Upper lobe of left lung (tissue), 6 donors: ENCODE measurements around the gene TJP3. TPM values are rescaled to one million over a fixed set of nuclear protein-coding genes. Genes with fewer than 3 reads are reported as not detected.

Experiments used
- ATAC-seq, 2 donors: fragments of 200-7000 bp; cut with Tn5 transposase; one replicate each; pipeline ENCODE4 v1.9.1; 2022; ENCODE audit warnings: mild to moderate bottlenecking in 2 of 2, moderate library complexity in 2 of 2; ENCODE audit not compliant: low FRiP score in 2 of 2
- DNase-seq, 2 donors: peaks; one replicate each; pipeline ENCODE4 v3.0.0-alpha.2; 2019 to 2020
- H3K27ac ChIP-seq, 4 donors: fragments of 200-600 bp; sonication (generic); one replicate each; pipeline ENCODE4 v1.5.1; 2016 to 2019
- H3K27me3 ChIP-seq, 4 donors: fragments of 200-600 bp; sonication (generic); one replicate each; pipeline ENCODE4 v1.5.1; 2017 to 2019
- H3K36me3 ChIP-seq, 4 donors: fragments of 200-600 bp; sonication (generic); one replicate each; pipeline ENCODE4 v1.5.1; 2016 to 2019
- H3K4me1 ChIP-seq, 4 donors: fragments of 200-600 bp; sonication (generic); one replicate each; pipeline ENCODE4 v1.5.1; 2018 to 2019
- H3K4me3 ChIP-seq, 4 donors: fragments of 200-600 bp; sonication (generic); one replicate each; pipeline ENCODE4 v1.5.1; 2017 to 2019; ENCODE audit warnings: mild to moderate bottlenecking in 2 of 4, moderate library complexity in 1 of 4
- H3K9me3 ChIP-seq, 4 donors: fragments of 200-600 bp; sonication (generic); one replicate each; pipeline ENCODE4 v1.5.1; 2018 to 2019
- EP300 ChIP-seq, 4 donors: sonication (generic); formaldehyde crosslinking; IDR thresholded peaks; one replicate each; pipeline ENCODE4 v1.5.1; 2017; ENCODE audit warnings: antibody characterized with exemption in 4 of 4, control low read depth in 2 of 4
- POLR2A ChIP-seq, 4 donors: fragments of 450-650 bp; IDR thresholded peaks; one replicate each; pipeline ENCODE4 v1.5.1; 2016 to 2017; ENCODE audit warnings: antibody characterized with exemption in 4 of 4, mild to moderate bottlenecking in 2 of 4
- POLR2AphosphoS5 ChIP-seq, 2 donors: sonication (generic); formaldehyde crosslinking; IDR thresholded peaks; one replicate each; pipeline ENCODE4 v1.5.1; 2017; ENCODE audit warnings: antibody characterized with exemption in 2 of 2
- WGBS, 2 donors: methylation state at CpG; one replicate each; pipeline ENCODE4 v1.1.5; 2017 to 2018; 5-methylcytosine and 5-hydroxymethylcytosine counted together
- total RNA-seq, 6 donors: library from RNA; depleted of rRNA in 4 of 6; stranded (reverse); fragments of >200 nt in 4 of 6; gene quantifications; one replicate each; pipeline versions ENCODE4 v1.1.0 to v1.2.1, GENCODE V29; 2016 to 2021
- TF ChIP-seq, protein P1 (sequence below), 6 experiments: fragments of 450-650 bp in 4 of 6; fragments of 200-600 bp in 2 of 6; sonication (generic) in 2 of 6; IDR thresholded peaks; one replicate each; pipeline ENCODE4 v1.5.1; 2016 to 2019; ENCODE audit warnings: antibody characterized with exemption in 6 of 6
- donor health status: DM: no; HTN: no; CAD: no; lungs with moderate emphysema.
- donor health status: DM: no; HTN: yes; CAD: no; lungs with severe emphysema.

The TJP3 gene
- total RNA-seq, 6 donors from 2014 or later: 27.2 to 94.3 (median 55.5) TPM

DNA sequence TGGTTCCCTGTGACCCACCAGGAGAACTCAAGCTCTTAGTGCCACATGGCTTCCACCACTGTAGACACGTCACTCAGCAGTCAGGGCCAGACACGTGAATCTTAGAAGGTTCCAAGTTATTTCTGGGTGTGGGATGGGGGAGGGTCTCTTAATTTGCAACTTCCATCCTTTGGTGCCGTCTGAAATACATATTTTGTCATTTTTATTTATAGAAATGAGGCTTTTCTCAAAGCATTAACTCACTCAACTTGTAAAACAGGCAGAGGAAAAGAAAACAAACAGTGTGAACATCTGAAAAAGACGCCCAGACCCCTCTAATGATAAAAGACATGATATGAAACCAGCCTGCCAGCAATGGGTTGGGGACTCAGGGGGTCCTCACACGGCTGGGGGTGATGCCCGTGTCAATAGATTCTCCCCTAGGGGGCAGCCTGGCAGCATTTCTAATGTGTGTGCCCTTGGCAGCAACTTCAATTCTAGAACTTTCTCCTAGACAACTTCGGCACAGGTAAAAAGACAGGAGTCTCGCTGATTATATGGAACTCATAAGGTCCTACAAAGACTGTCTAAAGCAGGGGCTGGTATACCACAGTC is 23.3 kb upstream of the TJP3 start:
- ATAC-seq: no peak
- H3K4me1 ChIP-seq: peaks cover 11 to 31% (median 14%) of the 10 kb centered on the region in 4 donors
- H3K4me3 ChIP-seq: no peak overlapping the region
- no peak for DNase-seq
- H3K27ac ChIP-seq: no peak overlapping the region
- 86 to 88% methylated on average over 7 to 8 of the region's 8 CpGs for WGBS, 2 donors
- peaks cover 0 to 16% (median 12%) of the 10 kb centered on the region in 4 donors for H3K36me3 ChIP-seq
- TF ChIP-seq, protein P1, sequence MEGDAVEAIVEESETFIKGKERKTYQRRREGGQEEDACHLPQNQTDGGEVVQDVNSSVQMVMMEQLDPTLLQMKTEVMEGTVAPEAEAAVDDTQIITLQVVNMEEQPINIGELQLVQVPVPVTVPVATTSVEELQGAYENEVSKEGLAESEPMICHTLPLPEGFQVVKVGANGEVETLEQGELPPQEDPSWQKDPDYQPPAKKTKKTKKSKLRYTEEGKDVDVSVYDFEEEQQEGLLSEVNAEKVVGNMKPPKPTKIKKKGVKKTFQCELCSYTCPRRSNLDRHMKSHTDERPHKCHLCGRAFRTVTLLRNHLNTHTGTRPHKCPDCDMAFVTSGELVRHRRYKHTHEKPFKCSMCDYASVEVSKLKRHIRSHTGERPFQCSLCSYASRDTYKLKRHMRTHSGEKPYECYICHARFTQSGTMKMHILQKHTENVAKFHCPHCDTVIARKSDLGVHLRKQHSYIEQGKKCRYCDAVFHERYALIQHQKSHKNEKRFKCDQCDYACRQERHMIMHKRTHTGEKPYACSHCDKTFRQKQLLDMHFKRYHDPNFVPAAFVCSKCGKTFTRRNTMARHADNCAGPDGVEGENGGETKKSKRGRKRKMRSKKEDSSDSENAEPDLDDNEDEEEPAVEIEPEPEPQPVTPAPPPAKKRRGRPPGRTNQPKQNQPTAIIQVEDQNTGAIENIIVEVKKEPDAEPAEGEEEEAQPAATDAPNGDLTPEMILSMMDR (IDR thresholded peaks at IDR 0.05): no peak
- TF ChIP-seq EP300 (IDR thresholded peaks at IDR 0.05) (no peak), POLR2AphosphoS5 (IDR thresholded peaks at IDR 0.05) (no peak), POLR2A (IDR thresholded peaks at IDR 0.05) (no peak)
- H3K27me3 ChIP-seq: no peaks in the 10 kb centered on the region
- peaks cover 0 to 9% (median 4%) of the 10 kb centered on the region in 4 donors for H3K9me3 ChIP-seq

DNA sequence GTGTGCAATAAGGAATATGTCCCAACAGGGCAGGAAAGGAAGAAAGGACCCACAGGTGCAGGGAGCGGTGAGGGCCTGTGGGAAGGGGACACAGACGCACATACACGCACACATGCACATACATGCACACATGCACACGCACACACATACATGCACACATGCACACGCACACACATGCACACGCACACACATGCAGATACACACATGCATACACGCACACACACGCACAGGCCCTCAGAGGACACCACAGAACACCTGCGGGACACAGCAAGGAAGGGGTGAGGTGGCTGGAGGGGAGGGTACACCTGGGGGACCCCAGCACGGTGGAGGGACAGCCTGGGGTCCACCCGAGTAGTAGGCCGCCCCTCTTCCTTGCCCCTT is 20.8 kb upstream of the TJP3 start:
- peak overlapping the region in 3 of 4 donors; percentile 19 to 34 (median 23) for H3K4me3 ChIP-seq
- H3K36me3 ChIP-seq: peaks cover 0 to 12% (median 8%) of the 10 kb centered on the region in 4 donors
- H3K4me1 ChIP-seq: peaks cover 11 to 31% (median 14%) of the 10 kb centered on the region in 4 donors
- ATAC-seq (no peak), DNase-seq (no peak)
- TF ChIP-seq EP300 (IDR thresholded peaks at IDR 0.05) (no peak), POLR2AphosphoS5 (IDR thresholded peaks at IDR 0.05) (no peak), POLR2A (IDR thresholded peaks at IDR 0.05) (no peak)
- TF ChIP-seq, protein P1 (IDR thresholded peaks at IDR 0.05): no peak
- H3K27ac ChIP-seq: peak overlapping the region in 2 of 4 donors; percentile 46 to 54
- H3K27me3 ChIP-seq: no peaks in the 10 kb centered on the region
- peaks cover 0 to 9% (median 4%) of the 10 kb centered on the region in 4 donors for H3K9me3 ChIP-seq
- WGBS, 2 donors: 78 to 93% methylated on average over 6 to 12 of the region's 12 CpGs

DNA sequence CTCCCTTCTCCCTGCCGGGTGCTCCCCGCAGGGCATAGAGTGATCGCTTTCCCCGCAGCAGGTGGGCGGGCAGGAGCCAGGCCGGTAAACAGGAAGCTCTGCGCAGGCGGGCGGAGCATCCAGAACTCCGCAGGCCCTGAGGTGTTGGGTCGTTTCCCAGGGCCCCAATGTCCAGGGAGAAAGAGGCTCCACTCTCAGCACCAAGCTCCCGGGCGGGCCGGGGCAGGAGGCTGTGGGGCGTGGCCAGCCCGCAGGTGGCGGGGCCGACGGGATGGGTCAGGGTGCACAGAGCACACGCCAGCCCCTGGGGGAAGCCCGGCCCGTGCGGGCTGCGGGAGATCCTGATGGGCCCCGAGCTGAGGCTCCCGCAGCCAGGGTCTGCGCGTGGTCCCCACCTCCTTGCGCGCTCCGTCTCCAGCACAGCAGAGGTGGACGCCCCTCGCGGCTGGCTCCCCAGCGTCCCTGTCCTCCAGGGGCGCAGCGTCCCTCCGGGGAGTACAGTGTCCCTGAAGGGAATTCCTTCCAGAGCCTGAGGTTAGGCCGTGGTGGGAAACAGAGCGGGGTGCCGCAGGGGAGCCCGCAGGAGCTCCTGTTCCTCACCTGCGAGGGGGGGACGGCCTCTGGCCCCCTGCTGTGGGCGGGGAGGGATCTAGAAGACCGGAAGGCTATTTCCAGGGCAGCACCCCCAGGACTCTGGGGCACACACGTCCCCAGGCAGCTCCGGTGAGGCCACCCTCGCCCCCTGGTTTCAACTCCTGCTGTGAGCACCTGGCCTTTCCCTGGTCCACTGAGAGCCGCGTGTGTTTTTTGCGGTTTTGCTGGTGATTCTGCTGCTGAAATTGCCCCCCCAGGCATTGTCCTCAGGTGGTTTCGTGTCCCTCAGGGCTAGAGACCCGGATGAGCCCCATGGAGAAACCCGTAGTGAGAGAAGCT is 20.1 kb upstream of the TJP3 start:
- peaks cover 11 to 31% (median 14%) of the 10 kb centered on the region in 4 donors for H3K4me1 ChIP-seq
- peak; percentile 49 to 87 for DNase-seq
- TF ChIP-seq POLR2AphosphoS5 (IDR thresholded peaks at IDR 0.05) (no peak), EP300 (IDR thresholded peaks at IDR 0.05) (no peak), POLR2A (IDR thresholded peaks at IDR 0.05) (no peak)
- TF ChIP-seq, protein P1 (IDR thresholded peaks at IDR 0.05): no peak
- peaks cover 0 to 9% (median 4%) of the 10 kb centered on the region in 4 donors for H3K9me3 ChIP-seq
- ATAC-seq: no peak
- H3K27ac ChIP-seq: peak overlapping the region in 2 of 4 donors; percentile 46 to 54
- H3K4me3 ChIP-seq: peak overlapping the region in 3 of 4 donors; percentile 19 to 34 (median 23)
- H3K27me3 ChIP-seq: no peaks in the 10 kb centered on the region
- 44 to 64% methylated on average over 16 to 49 of the region's 55 CpGs for WGBS, 2 donors
- H3K36me3 ChIP-seq: peaks cover 0 to 11% (median 8%) of the 10 kb centered on the region in 4 donors

DNA sequence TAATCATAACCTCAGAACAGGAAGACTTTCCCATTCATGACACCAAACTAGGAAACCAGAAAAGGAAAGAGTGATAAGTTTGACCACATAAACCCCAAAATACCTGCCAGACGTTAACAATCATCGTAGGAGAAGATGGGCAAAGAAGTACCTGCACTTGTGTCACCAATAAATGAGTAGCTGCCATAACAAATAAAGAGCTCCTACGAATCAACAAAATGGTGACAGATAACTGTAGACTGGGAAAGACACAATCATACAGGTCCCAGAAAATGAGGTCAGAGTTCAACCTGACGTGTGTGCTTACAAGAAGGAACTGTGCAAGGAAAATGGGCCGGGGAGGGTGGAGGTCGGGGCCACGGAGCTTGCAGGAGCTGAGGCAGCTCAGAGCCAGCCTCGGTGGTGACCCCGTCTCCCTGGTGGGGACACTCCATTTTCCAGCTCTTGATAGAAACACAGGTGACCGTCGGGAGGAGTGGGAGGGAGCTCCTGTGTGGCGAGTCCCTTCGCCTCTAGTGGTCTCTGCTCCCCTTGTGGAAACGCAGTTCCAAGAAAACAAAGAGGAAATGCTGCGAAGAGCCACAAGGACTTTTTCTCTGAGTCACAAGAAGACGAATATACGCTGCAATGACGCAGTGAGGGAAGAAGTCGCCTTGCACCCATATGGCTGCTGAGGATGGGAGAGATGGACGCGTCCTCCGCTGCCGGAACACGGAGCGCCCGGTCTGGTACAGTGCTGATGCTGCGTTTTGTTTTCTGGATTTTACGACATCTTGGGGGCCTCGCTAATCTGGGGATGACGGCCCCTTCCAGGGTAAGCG is 17.4 kb upstream of the TJP3 start:
- no peak overlapping the region for H3K4me3 ChIP-seq
- 88 to 90% methylated on average over 31 of the region's 31 CpGs for WGBS, 2 donors
- H3K4me1 ChIP-seq: peaks cover 11 to 24% (median 14%) of the 10 kb centered on the region in 4 donors
- no peaks in the 10 kb centered on the region for H3K9me3 ChIP-seq
- ATAC-seq: no peak
- no peak for DNase-seq
- H3K27me3 ChIP-seq: no peaks in the 10 kb centered on the region
- H3K36me3 ChIP-seq: peaks cover 0 to 6% (median 3%) of the 10 kb centered on the region in 4 donors
- no peak overlapping the region for H3K27ac ChIP-seq
- TF ChIP-seq POLR2AphosphoS5 (IDR thresholded peaks at IDR 0.05): no peak
- TF ChIP-seq EP300 (IDR thresholded peaks at IDR 0.05): no peak
- TF ChIP-seq, protein P1 (IDR thresholded peaks at IDR 0.05): no peak
- no peak for TF ChIP-seq POLR2A (IDR thresholded peaks at IDR 0.05)
